SJSA1 (cell line): ENCODE results near the gene FANCC. TPM values are rescaled to one million over a fixed set of nuclear protein-coding genes. Genes with fewer than 3 reads are reported as not detected.

ENCODE experiments used
- DNase-seq, 2 experiments: peaks; one replicate each; pipeline ENCODE4 v3.0.0-alpha.2; 2015 to 2020; ENCODE audit warnings: low spot score in 2 of 2, low read depth in 1 of 2
- H3K27ac ChIP-seq: fragments of 250-450 bp; sonication (Bioruptor Pico); 2 replicates; pipeline ENCODE4 v1.5.1; 2020; ENCODE audit warnings: mild to moderate bottlenecking, moderate library complexity
- H3K27me3 ChIP-seq: fragments of 250-450 bp; sonication (Bioruptor Pico); replicated peaks from 2 replicates; pipeline ENCODE4 v1.5.1; 2020; ENCODE audit warnings: mild to moderate bottlenecking, moderate library complexity
- H3K36me3 ChIP-seq: fragments of 250-450 bp; sonication (Bioruptor Pico); 2 replicates; pipeline ENCODE4 v1.5.1; 2020; ENCODE audit warnings: mild to moderate bottlenecking
- H3K4me1 ChIP-seq: fragments of 250-450 bp; sonication (Bioruptor Pico); replicated peaks from 2 replicates; pipeline ENCODE4 v1.6.1; 2021; ENCODE audit warnings: mild to moderate bottlenecking
- H3K4me3 ChIP-seq: fragments of 250-450 bp; sonication (Bioruptor Pico); 2 replicates; pipeline ENCODE4 v1.5.1; 2020; ENCODE audit warnings: mild to moderate bottlenecking
- H3K9me3 ChIP-seq: fragments of 250-450 bp; sonication (Bioruptor Pico); replicated peaks from 2 replicates; pipeline ENCODE4 v1.5.1; 2020; ENCODE audit warnings: mild to moderate bottlenecking
- total RNA-seq: library from RNA; depleted of rRNA; stranded (reverse); fragments of >200 nt; shearing (Covaris generic); gene quantifications from 2 replicates; pipeline ENCODE4 v1.2.3, GENCODE V29; 2014

FANCC gene
- total RNA-seq, 1 experiment from 2014 or later, result 10.8 TPM

GRCh38 chr9:95090023-95090791 is 227.3 kb downstream of the FANCC start:
- H3K4me1 ChIP-seq, result peaks cover 82% of the 10 kb centered on the region
- no peak overlapping the region for H3K4me3 ChIP-seq
- peaks cover 40% of the 10 kb centered on the region for H3K36me3 ChIP-seq
- no peaks in the 10 kb centered on the region for H3K9me3 ChIP-seq
- peak overlapping the region; percentile 90 for H3K27ac ChIP-seq
- no peaks in the 10 kb centered on the region for H3K27me3 ChIP-seq
- peak; percentile 63 to 66 for DNase-seq

- Histone ChIP-seq H3K27me3 (no peaks in the 10 kb centered on the region), H3K27ac (peak overlapping the region; percentile 90), H3K4me1 (peaks cover 74% of the 10 kb centered on the region)
Measured at GRCh38 chr9:95089257-95090022, 228.1 kb downstream of the FANCC start.

GRCh38 chr9:95088421-95089161 is 228.9 kb downstream of the FANCC start:
- peaks cover 52% of the 10 kb centered on the region for H3K36me3 ChIP-seq
- no peak overlapping the region for H3K4me3 ChIP-seq
- peak overlapping the region; percentile 71 for H3K27ac ChIP-seq
- peak; percentile 82 to 92 for DNase-seq
- H3K9me3 ChIP-seq, result no peaks in the 10 kb centered on the region
- H3K4me1 ChIP-seq, result peaks cover 66% of the 10 kb centered on the region
- H3K27me3 ChIP-seq, result no peaks in the 10 kb centered on the region

More at GRCh38 chr9:95089257-95090022, 228.1 kb downstream of the FANCC start:
- DNase-seq, result peak in 1 of 2 experiments; percentile 17
- peaks cover 43% of the 10 kb centered on the region for H3K36me3 ChIP-seq
- no peak overlapping the region for H3K4me3 ChIP-seq
- H3K9me3 ChIP-seq, result no peaks in the 10 kb centered on the region

DNA sequence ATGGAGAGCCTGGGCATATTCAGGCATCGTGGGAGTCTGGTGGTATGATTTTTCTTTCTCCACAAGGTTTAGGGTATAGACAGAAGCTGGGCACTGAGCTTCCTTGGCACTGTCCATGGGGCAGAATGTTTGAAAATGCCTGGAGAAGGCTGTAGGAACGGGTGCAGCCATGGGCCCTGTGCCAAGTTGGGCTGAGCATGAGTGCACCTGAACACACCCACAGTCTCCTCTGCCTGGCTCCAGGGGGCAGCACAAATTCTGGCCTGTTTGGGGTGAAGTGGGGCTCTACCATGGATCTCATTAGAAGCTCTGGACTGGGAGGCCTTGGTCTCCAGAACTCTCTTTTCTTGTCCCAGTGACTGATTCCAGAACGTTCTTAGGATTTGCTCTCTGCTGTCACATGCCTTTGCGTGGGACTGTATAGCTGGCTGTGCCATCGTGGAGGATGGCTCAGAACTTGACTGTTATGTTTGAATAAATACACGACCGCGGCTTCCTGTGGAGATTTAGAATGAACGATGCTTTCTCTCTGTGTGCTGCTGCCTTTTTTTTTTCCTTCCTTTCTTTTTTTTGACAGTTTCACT is 229.8 kb downstream of the FANCC start:
- Histone ChIP-seq H3K27me3 (no peaks in the 10 kb centered on the region), H3K4me3 (no peak overlapping the region), H3K36me3 (peaks cover 60% of the 10 kb centered on the region), H3K4me1 (peaks cover 57% of the 10 kb centered on the region), H3K27ac (peak overlapping the region; percentile 71), H3K9me3 (no peaks in the 10 kb centered on the region)
- DNase-seq, result peak in 1 of 2 experiments; percentile 51

DNA sequence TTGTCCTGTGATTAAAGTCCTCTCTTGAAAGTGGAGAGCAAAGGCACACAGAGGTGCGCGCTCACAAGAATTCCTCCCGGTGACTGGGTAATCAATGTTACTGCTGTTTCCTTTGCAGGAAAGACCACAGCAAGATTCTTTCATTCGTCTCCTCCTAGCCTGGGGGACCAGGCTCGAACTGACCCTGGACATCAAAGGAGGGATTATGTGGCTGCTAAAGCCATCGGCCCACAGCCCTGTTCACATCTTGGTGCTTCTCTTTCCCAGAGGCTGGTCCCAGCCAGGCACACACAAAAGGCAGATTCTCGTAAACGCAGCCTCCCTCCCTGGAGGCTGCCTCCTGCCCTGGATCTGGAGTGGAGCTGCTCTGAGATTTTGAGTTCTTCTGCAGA is 230.9 kb downstream of the FANCC start:
- Histone ChIP-seq H3K9me3 (no peaks in the 10 kb centered on the region), H3K36me3 (peaks cover 72% of the 10 kb centered on the region), H3K4me3 (no peak overlapping the region), H3K4me1 (peaks cover 45% of the 10 kb centered on the region), H3K27ac (no peak overlapping the region), H3K27me3 (no peaks in the 10 kb centered on the region)
- DNase-seq, result no peak

GRCh38 chr9:95085861-95086563 is 231.5 kb downstream of the FANCC start:
- peaks cover 78% of the 10 kb centered on the region for H3K36me3 ChIP-seq
- H3K4me1 ChIP-seq, result peaks cover 40% of the 10 kb centered on the region
- H3K27ac ChIP-seq, result no peak overlapping the region

DNA sequence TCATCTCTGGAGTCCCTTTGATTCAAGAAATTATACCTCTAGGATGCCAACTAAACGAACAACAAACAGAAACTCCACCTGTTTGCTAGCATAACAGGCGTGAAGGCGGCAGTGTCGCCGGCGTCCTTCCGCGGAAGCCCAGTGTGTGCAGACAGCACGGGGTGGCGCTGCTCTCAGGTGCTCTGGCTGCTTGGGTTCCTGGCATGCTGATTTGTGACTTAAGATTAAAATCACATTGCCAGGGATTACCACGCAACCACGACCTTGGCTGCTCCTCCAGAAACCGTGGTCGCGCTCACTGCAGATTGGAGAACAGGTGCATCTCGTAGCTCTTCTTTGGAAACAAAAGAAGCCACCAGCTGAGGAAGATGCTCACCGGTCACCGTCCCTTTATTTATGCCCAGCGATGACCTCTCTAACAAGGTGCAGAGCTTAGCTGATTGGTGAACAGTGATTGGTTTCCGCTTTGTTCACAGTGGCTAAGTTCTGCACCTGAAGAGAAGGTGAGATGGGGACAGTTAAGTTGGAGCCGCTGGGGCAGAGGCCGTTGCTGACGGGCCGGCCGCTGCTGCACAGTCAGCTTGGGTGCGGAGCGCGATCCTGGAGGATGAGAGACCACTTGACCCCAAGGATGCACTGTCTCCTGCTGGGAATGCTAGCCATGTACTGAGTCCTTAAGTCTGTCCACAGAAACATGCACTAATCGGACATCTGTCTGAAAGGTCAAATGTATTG is 232.3 kb downstream of the FANCC start:
- Histone ChIP-seq H3K27me3 (no peaks in the 10 kb centered on the region), H3K27ac (no peak overlapping the region), H3K36me3 (peaks cover 84% of the 10 kb centered on the region), H3K9me3 (no peaks in the 10 kb centered on the region), H3K4me3 (no peak overlapping the region), H3K4me1 (peaks cover 32% of the 10 kb centered on the region)
- no peak for DNase-seq

More at GRCh38 chr9:95085861-95086563, 231.5 kb downstream of the FANCC start:
- no peak overlapping the region for H3K4me3 ChIP-seq
- no peaks in the 10 kb centered on the region for H3K27me3 ChIP-seq
- H3K9me3 ChIP-seq, result no peaks in the 10 kb centered on the region
- no peak for DNase-seq

- H3K4me3 ChIP-seq, result no peak overlapping the region
- no peak overlapping the region for H3K27ac ChIP-seq
- peaks cover 24% of the 10 kb centered on the region for H3K4me1 ChIP-seq
- H3K9me3 ChIP-seq, result no peaks in the 10 kb centered on the region
- DNase-seq, result no peak
- peaks cover 86% of the 10 kb centered on the region for H3K36me3 ChIP-seq
- H3K27me3 ChIP-seq, result no peaks in the 10 kb centered on the region
Measured at GRCh38 chr9:95084254-95084934, 233.1 kb downstream of the FANCC start.

DNA sequence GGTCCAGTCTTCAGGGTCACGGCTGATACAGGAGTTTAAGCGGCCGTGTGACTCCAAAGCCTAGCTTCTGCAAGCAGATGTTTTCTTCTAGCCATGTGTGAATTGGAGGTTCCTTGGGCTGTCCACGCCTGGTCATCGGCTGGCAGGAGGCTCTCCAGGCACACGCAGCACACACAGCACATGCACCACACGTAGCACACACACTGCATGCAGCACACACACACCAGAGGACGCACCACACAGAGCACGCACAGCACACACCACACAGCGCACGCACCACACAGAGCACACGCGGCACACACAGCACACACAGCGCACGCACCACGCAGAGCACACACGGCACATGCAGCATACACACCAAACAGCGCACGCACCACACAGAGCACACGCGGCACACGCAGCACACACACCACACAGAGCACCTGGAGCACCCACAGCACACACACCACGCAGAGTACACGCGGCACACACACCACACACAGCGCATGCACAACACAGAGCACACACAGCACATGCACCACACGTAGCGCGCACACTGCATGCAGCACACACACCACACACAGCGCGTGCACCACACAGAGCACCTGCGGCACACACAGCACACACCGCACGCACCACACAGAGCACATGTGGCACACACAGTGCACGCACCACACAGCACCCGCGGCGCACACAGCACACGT is 234.3 kb downstream of the FANCC start:
- no peak overlapping the region for H3K27ac ChIP-seq
- no peak overlapping the region for H3K4me3 ChIP-seq
- H3K4me1 ChIP-seq, result peaks cover 12% of the 10 kb centered on the region
- no peaks in the 10 kb centered on the region for H3K9me3 ChIP-seq
- DNase-seq, result no peak
- H3K27me3 ChIP-seq, result no peaks in the 10 kb centered on the region
- peaks cover 92% of the 10 kb centered on the region for H3K36me3 ChIP-seq

- Histone ChIP-seq H3K27ac (no peak overlapping the region), H3K27me3 (no peaks in the 10 kb centered on the region), H3K4me1 (peaks cover 5% of the 10 kb centered on the region), H3K36me3 (peaks cover 92% of the 10 kb centered on the region), H3K4me3 (no peak overlapping the region), H3K9me3 (no peaks in the 10 kb centered on the region)
- no peak for DNase-seq
Measured at GRCh38 chr9:95082401-95083084, 235.0 kb downstream of the FANCC start.

DNA sequence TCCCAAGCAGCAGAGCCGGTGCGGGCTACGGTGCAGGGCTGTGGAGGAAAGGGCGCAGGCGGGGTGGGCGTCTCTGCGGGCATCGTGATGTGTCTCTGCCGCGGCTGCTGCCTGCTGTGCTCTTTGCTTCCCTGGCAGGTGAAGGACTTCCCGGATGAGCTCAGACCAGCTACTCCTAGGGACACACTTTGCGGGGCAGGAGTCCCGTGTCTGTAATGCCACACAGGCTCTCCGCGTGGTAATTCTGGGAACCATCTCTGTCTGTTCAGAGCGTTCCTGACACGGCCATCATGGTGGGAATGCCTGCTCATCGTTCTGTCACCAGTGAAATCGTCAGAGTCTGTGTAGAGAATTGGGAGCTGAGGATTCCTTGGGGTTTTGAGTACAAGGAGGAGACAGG is 235.5 kb downstream of the FANCC start:
- H3K27ac ChIP-seq, result no peak overlapping the region

More for the DNA sequence above, 235.5 kb downstream of the FANCC start:
- H3K4me3 ChIP-seq, result no peak overlapping the region
- no peak for DNase-seq
- H3K27me3 ChIP-seq, result no peaks in the 10 kb centered on the region
- H3K4me1 ChIP-seq, result no peaks in the 10 kb centered on the region; the same call in 1 of the 2 replicates
- peaks cover 95% of the 10 kb centered on the region for H3K36me3 ChIP-seq
- H3K9me3 ChIP-seq, result no peaks in the 10 kb centered on the region
